B cell (primary cell): ENCODE data around the gene MYRIP.

Experiments used
- EZH2 ChIP-seq: IDR thresholded peaks from 2 replicates; pipeline ENCODE4 v1.6.1; 2012; ENCODE audit warnings: borderline replicate concordance, low read depth, mild to moderate bottlenecking, moderate library complexity, low read length; ENCODE audit not compliant: insufficient read depth, poor library complexity, severe bottlenecking
- TF ChIP-seq, protein P1 (sequence below): fragments of 200-600 bp; IDR thresholded peaks from one replicate; pipeline ENCODE4 v1.8.0; 2022; ENCODE audit warnings: antibody characterized with exemption, mild to moderate bottlenecking

DNA sequence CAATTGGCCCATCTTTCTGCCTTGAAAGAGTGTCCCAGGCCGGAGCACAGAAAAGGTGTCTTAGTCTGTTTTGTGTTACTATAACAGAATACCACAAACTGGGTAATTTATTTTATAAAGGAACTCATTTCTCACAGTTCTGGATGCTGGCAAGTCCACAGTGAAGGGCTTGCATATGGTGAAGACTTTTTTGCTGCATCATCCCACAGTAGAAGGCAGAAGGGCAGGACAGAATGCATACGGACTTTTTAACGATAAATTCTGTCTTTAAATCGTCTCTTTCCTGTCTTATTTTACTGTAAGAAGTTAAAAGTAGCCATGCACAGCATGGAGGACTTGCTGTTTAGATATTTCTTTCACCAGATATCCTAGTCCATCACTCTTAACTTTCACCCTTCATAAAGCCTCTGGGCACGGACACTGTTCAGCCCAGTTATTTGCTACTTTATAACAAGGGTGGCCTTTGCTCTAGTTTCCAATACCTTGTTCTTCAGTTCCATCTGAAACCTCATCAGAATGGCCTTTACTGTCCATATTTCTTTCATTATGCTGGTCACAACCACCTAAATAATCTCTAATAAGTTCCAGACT is 489.8 kb downstream of the MYRIP start:
- TF ChIP-seq EZH2 = no peak
- TF ChIP-seq, protein P1, sequence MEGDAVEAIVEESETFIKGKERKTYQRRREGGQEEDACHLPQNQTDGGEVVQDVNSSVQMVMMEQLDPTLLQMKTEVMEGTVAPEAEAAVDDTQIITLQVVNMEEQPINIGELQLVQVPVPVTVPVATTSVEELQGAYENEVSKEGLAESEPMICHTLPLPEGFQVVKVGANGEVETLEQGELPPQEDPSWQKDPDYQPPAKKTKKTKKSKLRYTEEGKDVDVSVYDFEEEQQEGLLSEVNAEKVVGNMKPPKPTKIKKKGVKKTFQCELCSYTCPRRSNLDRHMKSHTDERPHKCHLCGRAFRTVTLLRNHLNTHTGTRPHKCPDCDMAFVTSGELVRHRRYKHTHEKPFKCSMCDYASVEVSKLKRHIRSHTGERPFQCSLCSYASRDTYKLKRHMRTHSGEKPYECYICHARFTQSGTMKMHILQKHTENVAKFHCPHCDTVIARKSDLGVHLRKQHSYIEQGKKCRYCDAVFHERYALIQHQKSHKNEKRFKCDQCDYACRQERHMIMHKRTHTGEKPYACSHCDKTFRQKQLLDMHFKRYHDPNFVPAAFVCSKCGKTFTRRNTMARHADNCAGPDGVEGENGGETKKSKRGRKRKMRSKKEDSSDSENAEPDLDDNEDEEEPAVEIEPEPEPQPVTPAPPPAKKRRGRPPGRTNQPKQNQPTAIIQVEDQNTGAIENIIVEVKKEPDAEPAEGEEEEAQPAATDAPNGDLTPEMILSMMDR = no peak
